CD4-positive, alpha-beta T cell (primary cell): Measurements from ENCODE around the gene NKAIN2. TPM values are rescaled to one million over a fixed set of nuclear protein-coding genes. Genes with fewer than 3 reads are reported as not detected.

Experiments
- ATAC-seq: fragments of 200-7000 bp; cut with Tn5 transposase; one replicate; pipeline ENCODE4 v1.10.0; 2022; ENCODE audit warnings: mild to moderate bottlenecking; ENCODE audit not compliant: poor library complexity
- CTCF ChIA-PET: fragments of 350-600 bp; sonication (Branson Sonifier 250); formaldehyde crosslinking; loops from one replicate; lab custom pipeline; 2021; ENCODE audit warnings: antibody characterized with exemption, inconsistent platforms; lab: Charles Lee
- POLR2A ChIA-PET: fragments of 350-600 bp; sonication (Branson Sonifier 250); formaldehyde crosslinking; loops from one replicate; lab custom pipeline; 2021; ENCODE audit warnings: antibody characterized with exemption, inconsistent platforms; lab: Charles Lee
- DNase-seq, 14 experiments: peaks; one replicate each; pipeline ENCODE4 v3.0.0-alpha.2; 2013 to 2020; ENCODE audit warnings: mixed read lengths in 2 of 14
- H3K27ac ChIP-seq, 2 donors: one replicate each; pipeline versions ENCODE4 v1.5.1 to v1.7.0; 2013; ENCODE audit warnings: low read length in 2 of 2, low read depth in 1 of 2, mild to moderate bottlenecking in 1 of 2
- H3K27me3 ChIP-seq, 2 experiments: 1 replicate in 1 of 2; 2 replicates in 1 of 2; pipeline versions ENCODE4 v1.6.1 to v1.7.0; 2013; ENCODE audit warnings: low read length in 2 of 2, control low read depth in 1 of 2, mild to moderate bottlenecking in 1 of 2, moderate library complexity in 1 of 2; ENCODE audit not compliant: insufficient read depth in 2 of 2, control insufficient read depth in 1 of 2
- H3K36me3 ChIP-seq: one replicate; pipeline ENCODE4 v1.6.1; 2013; ENCODE audit warnings: low read length, control low read depth; ENCODE audit not compliant: insufficient read depth
- H3K4me1 ChIP-seq: one replicate; pipeline ENCODE4 v1.6.1; 2013; ENCODE audit warnings: low read length, control low read depth; ENCODE audit not compliant: insufficient read depth
- H3K4me3 ChIP-seq: one replicate; pipeline ENCODE4 v1.5.1; 2013; ENCODE audit warnings: mild to moderate bottlenecking, low read length, moderate library complexity
- H3K9me3 ChIP-seq, 2 experiments: 1 replicate in 1 of 2; 2 replicates in 1 of 2; pipeline versions ENCODE4 v1.6.1 to v1.7.0; 2013; ENCODE audit warnings: low read length in 2 of 2, mild to moderate bottlenecking in 2 of 2, control low read depth in 1 of 2, moderate library complexity in 1 of 2; ENCODE audit not compliant: control insufficient read depth in 1 of 2, insufficient read depth in 1 of 2
- H3K27ac Mint-ChIP-seq: one replicate; pipeline ENCODE4 v1.8.0; 2020; ENCODE audit warnings: mixed read lengths
- H3K27me3 Mint-ChIP-seq: one replicate; pipeline ENCODE4 v1.8.0; 2021; ENCODE audit warnings: mixed read lengths
- H3K36me3 Mint-ChIP-seq: one replicate; pipeline ENCODE4 v1.8.0; 2021; ENCODE audit warnings: low read depth, mixed read lengths
- H3K4me1 Mint-ChIP-seq: one replicate; pipeline ENCODE4 v1.8.0; 2021; ENCODE audit warnings: low read depth, mixed read lengths
- H3K4me3 Mint-ChIP-seq: one replicate; pipeline ENCODE4 v1.8.0; 2020; ENCODE audit warnings: mild to moderate bottlenecking, mixed read lengths
- H3K9me3 Mint-ChIP-seq: one replicate; pipeline ENCODE4 v1.8.0; 2020; ENCODE audit warnings: mixed read lengths
- CTCF ChIP-seq: fragments of 200-600 bp; IDR thresholded peaks from one replicate; pipeline ENCODE4 v1.8.0; 2022; ENCODE audit warnings: antibody characterized with exemption, mild to moderate bottlenecking
- intact Hi-C, 2 experiments: fragments of 100-400 bp; cut with DNase I in 1 of 2; cut with micrococcal nuclease in 1 of 2; formaldehyde crosslinking; loops; one replicate each; pipeline versions ENCODE4 v1.15.1 to v1.9.0; 2023 to 2025; cut with DNase I, micrococcal nuclease
- total RNA-seq, 174 experiments: library from RNA in 2 of 174; stranded (reverse) in 2 of 174; gene quantifications; one replicate each; pipeline ENCODE4 v1.2.3 and lab custom pipeline; 2021 to 2026

The NKAIN2 gene
- total RNA-seq, 2 experiments from 2014 or later, result not detected

- Histone ChIP-seq H3K9me3 (no peaks in the 10 kb centered on the region), H3K36me3 (no peaks in the 10 kb centered on the region), H3K4me1 (no peaks in the 10 kb centered on the region), H3K27me3 (no peaks in the 10 kb centered on the region), H3K4me3 (no peak overlapping the region), H3K27ac (no peak overlapping the region)
- ChIA-PET CTCF (no interaction called here), POLR2A (no interaction called here)
- Mint-ChIP-seq H3K36me3 (no peaks in the 10 kb centered on the region), H3K27me3 (peaks cover 1% of the 10 kb centered on the region), H3K9me3 (no peaks in the 10 kb centered on the region), H3K4me1 (no peaks in the 10 kb centered on the region), H3K4me3 (no peak overlapping the region), H3K27ac (no peak overlapping the region)
- TF ChIP-seq CTCF, result no peak
- DNase-seq (no peak), ATAC-seq (no peak)
- intact Hi-C loops, result no loop called here
Measured at GRCh38 chr6:124797224-124797623, 993.6 kb downstream of the NKAIN2 start.

GRCh38 chr6:124798942-124799496, 995.4 kb downstream of the NKAIN2 start:
- no peaks in the 10 kb centered on the region for H3K36me3 Mint-ChIP-seq
- no peak overlapping the region for H3K27ac ChIP-seq
- intact Hi-C loops, result no loop called here
- no peak overlapping the region for H3K27ac Mint-ChIP-seq
- peaks cover 9% of the 10 kb centered on the region for H3K27me3 Mint-ChIP-seq
- H3K4me3 Mint-ChIP-seq, result no peak overlapping the region
- DNase-seq, result no peak
- no peak for ATAC-seq
- no peaks in the 10 kb centered on the region for H3K27me3 ChIP-seq
- H3K4me1 Mint-ChIP-seq, result no peaks in the 10 kb centered on the region
- no peak for TF ChIP-seq CTCF
- H3K9me3 ChIP-seq, result no peaks in the 10 kb centered on the region
- no peaks in the 10 kb centered on the region for H3K9me3 Mint-ChIP-seq
- H3K4me1 ChIP-seq, result no peaks in the 10 kb centered on the region
- H3K4me3 ChIP-seq, result no peak overlapping the region
- ChIA-PET CTCF (no interaction called here), POLR2A (no interaction called here)
- no peaks in the 10 kb centered on the region for H3K36me3 ChIP-seq

GRCh38 chr6:124799638-124800037, 996.0 kb downstream of the NKAIN2 start:
- Mint-ChIP-seq H3K36me3 (no peaks in the 10 kb centered on the region), H3K27me3 (peaks cover 9% of the 10 kb centered on the region), H3K4me1 (no peaks in the 10 kb centered on the region), H3K4me3 (no peak overlapping the region), H3K9me3 (no peaks in the 10 kb centered on the region), H3K27ac (no peak overlapping the region)
- no peaks in the 10 kb centered on the region for H3K27me3 ChIP-seq
- no peaks in the 10 kb centered on the region for H3K4me1 ChIP-seq
- no peaks in the 10 kb centered on the region for H3K9me3 ChIP-seq
- no peak overlapping the region for H3K27ac ChIP-seq
- CTCF ChIA-PET, result no interaction called here
- POLR2A ChIA-PET, result no interaction called here
- H3K4me3 ChIP-seq, result no peak overlapping the region
- intact Hi-C loops, result no loop called here
- ATAC-seq (no peak), DNase-seq (no peak)
- no peak for TF ChIP-seq CTCF
- no peaks in the 10 kb centered on the region for H3K36me3 ChIP-seq
